Measurements from ENCODE around the gene FRAT1.
"Not testable (repeated sequence)": the region's sequence is repeated elsewhere in the genome, so short reads cannot be mapped to it uniquely, and the experiment has no call there.

Gene FRAT1

DNA sequence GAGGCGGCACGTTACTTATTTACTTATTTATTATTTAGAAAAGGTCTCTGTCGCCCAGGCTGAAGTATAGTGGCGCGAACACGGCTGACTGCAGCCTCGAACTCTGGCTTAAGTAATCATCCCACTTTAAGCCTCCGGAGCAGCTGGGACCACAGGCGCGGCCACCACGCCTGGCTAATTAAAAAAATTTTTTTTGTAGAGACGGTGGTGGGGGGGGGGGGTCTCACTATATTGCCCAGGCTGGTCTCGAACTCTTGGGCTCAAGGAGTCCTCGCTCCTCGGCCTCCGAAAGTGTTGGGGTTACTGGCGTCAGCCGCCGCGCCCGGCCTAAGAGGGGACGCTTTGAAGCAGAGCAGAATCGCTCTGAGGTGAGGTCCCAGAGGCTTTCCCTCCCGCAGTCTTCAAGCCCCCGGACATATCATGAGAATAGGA lies 16.1 kb downstream of the FRAT1 start:
- POLR2A ChIA-PET = no interaction called here
- peaks cover 8 to 33% (median 25%) of the 10 kb centered on the region in 4 experiments for H3K4me1 ChIP-seq (ENCODE audit: control extremely low read depth in 1 of 4, control insufficient read depth in 4 of 4, insufficient read depth in 4 of 4, low read length in 3 of 4)
- H3K36me3 ChIP-seq (ENCODE audit: control insufficient read depth in 4 of 4, insufficient read depth in 4 of 4, low read length in 3 of 4) = peaks cover 0 to 5% (median 1%) of the 10 kb centered on the region in 4 experiments
- H3K4me3 ChIP-seq (ENCODE audit: control insufficient read depth in 1 of 7, extremely low read depth in 1 of 7, insufficient read depth in 4 of 7, low read depth in 2 of 7, low read length in 6 of 7) = peak overlapping the region; percentile 27 to 88 (median 81)
- 21% methylated on average over 12 of the region's 25 CpGs for WGBS (ENCODE audit: insufficient coverage)
- H3K9me3 ChIP-seq (ENCODE audit: control extremely low read depth in 1 of 5, control insufficient read depth in 4 of 5, insufficient read depth in 2 of 5, low read depth in 1 of 5, low read length in 4 of 5) = no peaks in the 10 kb centered on the region
- no peak for DNase-seq
- peak overlapping the region in 1 of 2 experiments; percentile 99 for H3K27ac ChIP-seq (ENCODE audit: insufficient read depth in 1 of 2, low read depth in 1 of 2, low read length in 2 of 2, poor library complexity in 1 of 2, severe bottlenecking in 2 of 2)
- H3K27me3 ChIP-seq (replicated peaks in 2 of 5; ENCODE audit: control insufficient read depth in 4 of 5, insufficient read depth in 5 of 5, low read length in 4 of 5) = no peaks in the 10 kb centered on the region
- CTCF ChIA-PET = no interaction called here

DNA sequence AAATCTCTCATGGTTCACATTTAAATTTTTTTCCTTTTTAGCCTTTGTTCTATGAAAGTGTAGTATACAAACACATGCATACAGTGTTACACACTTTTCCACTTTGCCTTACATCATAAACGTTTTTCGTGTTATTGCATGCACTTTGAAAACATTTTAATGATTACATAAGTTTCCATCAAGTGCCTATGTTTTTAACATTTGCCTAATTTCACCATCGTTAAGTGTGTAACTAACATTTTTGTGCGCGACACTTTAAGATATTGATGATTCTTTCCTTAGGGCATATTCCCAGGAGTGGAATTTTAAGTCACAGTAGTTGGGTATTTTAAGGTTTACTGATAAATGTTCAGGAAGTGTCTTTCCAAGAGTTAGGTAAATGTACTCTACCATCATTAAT lies 16.9 kb downstream of the FRAT1 start:
- no peaks in the 10 kb centered on the region for H3K27me3 ChIP-seq (replicated peaks in 2 of 5; ENCODE audit: control insufficient read depth in 4 of 5, insufficient read depth in 5 of 5, low read length in 4 of 5)
- H3K4me1 ChIP-seq (ENCODE audit: control extremely low read depth in 1 of 4, control insufficient read depth in 4 of 4, insufficient read depth in 4 of 4, low read length in 3 of 4) = peaks cover 8 to 33% (median 25%) of the 10 kb centered on the region in 4 experiments
- no peak for DNase-seq
- CTCF ChIA-PET = no interaction called here
- 80% methylated on average over 1 of the region's 5 CpGs for WGBS (ENCODE audit: insufficient coverage)
- H3K9me3 ChIP-seq (ENCODE audit: control extremely low read depth in 1 of 5, control insufficient read depth in 4 of 5, insufficient read depth in 2 of 5, low read depth in 1 of 5, low read length in 4 of 5) = no peaks in the 10 kb centered on the region
- POLR2A ChIA-PET = no interaction called here
- H3K4me3 ChIP-seq (ENCODE audit: control insufficient read depth in 1 of 7, extremely low read depth in 1 of 7, insufficient read depth in 4 of 7, low read depth in 2 of 7, low read length in 6 of 7) = no peak overlapping the region
- no peak overlapping the region for H3K27ac ChIP-seq (ENCODE audit: insufficient read depth in 1 of 2, low read depth in 1 of 2, low read length in 2 of 2, poor library complexity in 1 of 2, severe bottlenecking in 2 of 2)
- H3K36me3 ChIP-seq (ENCODE audit: control insufficient read depth in 4 of 4, insufficient read depth in 4 of 4, low read length in 3 of 4) = peaks cover 0 to 4% (median 0%) of the 10 kb centered on the region in 4 experiments

DNA sequence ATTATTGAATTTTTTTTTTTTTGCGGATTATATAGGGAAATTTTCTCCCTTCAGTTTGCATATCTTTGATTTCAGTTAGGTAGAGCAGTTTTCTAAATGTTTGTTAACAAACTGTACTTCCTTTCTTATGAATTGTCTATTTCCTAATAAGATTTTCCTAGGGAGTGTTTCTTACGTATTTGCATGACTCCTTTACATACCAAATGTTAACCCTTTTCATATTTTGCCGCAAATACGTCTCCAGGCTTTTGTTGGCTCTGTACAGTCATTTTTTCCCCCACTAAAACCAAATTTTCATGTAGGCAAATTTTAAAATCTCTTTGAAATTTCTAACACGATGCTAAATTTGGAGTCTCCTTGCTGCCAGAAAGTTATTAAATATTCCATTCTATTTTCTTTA lies 17.4 kb downstream of the FRAT1 start:
- 100% methylated on average over 3 of the region's 5 CpGs for WGBS (ENCODE audit: insufficient coverage)
- Histone ChIP-seq H3K27me3 (replicated peaks in 2 of 5; ENCODE audit: control insufficient read depth in 4 of 5, insufficient read depth in 5 of 5, low read length in 4 of 5) (no peaks in the 10 kb centered on the region), H3K4me1 (ENCODE audit: control extremely low read depth in 1 of 4, control insufficient read depth in 4 of 4, insufficient read depth in 4 of 4, low read length in 3 of 4) (peaks cover 8 to 29% (median 25%) of the 10 kb centered on the region in 4 experiments), H3K9me3 (ENCODE audit: control extremely low read depth in 1 of 5, control insufficient read depth in 4 of 5, insufficient read depth in 2 of 5, low read depth in 1 of 5, low read length in 4 of 5) (no peaks in the 10 kb centered on the region), H3K36me3 (ENCODE audit: control insufficient read depth in 4 of 4, insufficient read depth in 4 of 4, low read length in 3 of 4) (no peaks in the 10 kb centered on the region), H3K27ac (ENCODE audit: insufficient read depth in 1 of 2, low read depth in 1 of 2, low read length in 2 of 2, poor library complexity in 1 of 2, severe bottlenecking in 2 of 2) (no peak overlapping the region), H3K4me3 (ENCODE audit: control insufficient read depth in 1 of 7, extremely low read depth in 1 of 7, insufficient read depth in 4 of 7, low read depth in 2 of 7, low read length in 6 of 7) (no peak overlapping the region)
- POLR2A ChIA-PET = no interaction called here
- no peak for DNase-seq
- CTCF ChIA-PET = interaction anchor here (1.0 kb wide), 1 partner anchor 18 kb away, joined by 4 read pairs; no protein-coding TSS in a partner anchor

DNA sequence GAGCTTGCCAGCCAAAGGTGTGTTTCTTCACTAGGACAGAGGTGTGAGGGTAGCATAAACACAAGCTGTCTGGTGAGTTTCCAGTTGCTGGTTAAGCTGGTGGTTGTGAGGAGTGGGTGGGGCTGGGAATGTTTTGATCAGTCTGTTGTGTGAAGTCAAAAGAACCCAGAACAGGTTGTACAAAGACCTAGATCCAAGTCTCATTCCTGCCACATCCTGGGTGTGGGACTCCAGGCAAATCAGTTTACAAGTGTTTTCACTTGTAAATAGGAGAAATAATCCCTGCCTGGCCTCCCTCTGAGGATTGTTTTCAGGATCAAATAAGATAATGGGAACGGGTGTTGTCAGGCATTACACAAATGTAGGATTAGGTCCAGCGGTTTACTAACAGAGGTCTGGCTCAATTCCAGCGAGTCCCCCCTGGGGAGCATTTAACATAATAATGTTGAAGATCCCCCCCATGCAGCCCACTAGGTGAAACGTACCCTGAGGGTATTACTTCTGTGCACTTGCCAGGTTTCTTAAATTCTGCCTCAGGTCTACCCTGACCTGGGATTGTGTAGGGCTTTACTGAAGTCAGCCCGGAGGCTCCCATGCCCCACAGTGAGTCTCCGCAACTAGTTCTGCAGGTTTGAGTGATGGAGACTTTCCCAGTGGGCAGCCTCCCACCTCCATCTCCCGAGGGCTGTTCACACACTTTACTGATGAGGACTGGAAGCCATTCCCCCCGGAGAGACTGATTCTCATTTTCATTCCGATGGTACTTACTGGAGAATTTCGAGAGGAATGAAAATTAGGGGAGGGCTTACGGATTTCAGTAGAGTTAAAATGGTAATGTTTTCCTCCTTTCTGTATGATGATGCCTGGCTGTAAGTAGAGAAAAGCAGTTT lies 18.1 kb downstream of the FRAT1 start:
- H3K27me3 ChIP-seq (replicated peaks in 2 of 5; ENCODE audit: control insufficient read depth in 4 of 5, insufficient read depth in 5 of 5, low read length in 4 of 5) = no peaks in the 10 kb centered on the region
- ChIA-PET CTCF (interaction anchor here (1.0 to 1.3 kb wide), 2 partner anchors 18 kb away, joined by 3 to 4 read pairs; partner anchors contain the start of gene FRAT1), POLR2A (no interaction called here)
- 94% methylated on average over 8 of the region's 11 CpGs for WGBS (ENCODE audit: insufficient coverage)
- H3K9me3 ChIP-seq (ENCODE audit: control extremely low read depth in 1 of 5, control insufficient read depth in 4 of 5, insufficient read depth in 2 of 5, low read depth in 1 of 5, low read length in 4 of 5) = no peaks in the 10 kb centered on the region
- no peak overlapping the region for H3K4me3 ChIP-seq (ENCODE audit: control insufficient read depth in 1 of 7, extremely low read depth in 1 of 7, insufficient read depth in 4 of 7, low read depth in 2 of 7, low read length in 6 of 7)
- H3K36me3 ChIP-seq (ENCODE audit: control insufficient read depth in 4 of 4, insufficient read depth in 4 of 4, low read length in 3 of 4) = no peaks in the 10 kb centered on the region
- no peak overlapping the region for H3K27ac ChIP-seq (ENCODE audit: insufficient read depth in 1 of 2, low read depth in 1 of 2, low read length in 2 of 2, poor library complexity in 1 of 2, severe bottlenecking in 2 of 2)
- no peak for DNase-seq
- H3K4me1 ChIP-seq (ENCODE audit: control extremely low read depth in 1 of 4, control insufficient read depth in 4 of 4, insufficient read depth in 4 of 4, low read length in 3 of 4) = peaks cover 8 to 21% (median 19%) of the 10 kb centered on the region in 4 experiments

DNA sequence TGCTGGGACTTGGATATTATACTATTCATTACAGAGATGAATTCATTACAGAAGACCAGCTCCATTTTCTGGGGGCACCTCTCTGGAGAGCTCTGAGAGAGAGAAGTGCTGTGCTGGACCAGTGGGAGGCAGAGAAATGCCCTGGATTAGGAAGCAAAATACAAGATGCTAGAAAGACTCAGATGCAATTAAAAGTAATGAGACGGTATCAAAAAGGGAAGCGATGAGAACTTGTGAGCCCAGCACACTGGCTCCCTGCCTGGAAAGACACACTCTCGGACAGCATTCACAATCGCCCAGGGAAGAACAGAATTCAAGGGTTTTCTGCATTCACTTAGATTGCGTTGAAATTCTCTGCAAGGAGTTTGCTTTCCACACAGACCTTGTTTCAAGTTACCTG lies 19.0 kb downstream of the FRAT1 start:
- H3K27me3 ChIP-seq (replicated peaks in 2 of 5; ENCODE audit: control insufficient read depth in 4 of 5, insufficient read depth in 5 of 5, low read length in 4 of 5) = no peaks in the 10 kb centered on the region
- H3K4me1 ChIP-seq (ENCODE audit: control extremely low read depth in 1 of 4, control insufficient read depth in 4 of 4, insufficient read depth in 4 of 4, low read length in 3 of 4) = peaks cover 3 to 13% (median 11%) of the 10 kb centered on the region in 4 experiments
- WGBS (ENCODE audit: insufficient coverage) = 91% methylated on average over 4 of the region's 5 CpGs
- ChIA-PET POLR2A (interaction anchor here (1.1 kb wide), 1 partner anchor 19 kb away, joined by 3 read pairs; the partner anchor contains the start of gene FRAT1), CTCF (interaction anchor here (1.0 to 1.3 kb wide), 2 partner anchors 14 to 18 kb away, joined by 3 read pairs; partner anchors contain the start of gene FRAT1)
- no peaks in the 10 kb centered on the region for H3K9me3 ChIP-seq (ENCODE audit: control extremely low read depth in 1 of 5, control insufficient read depth in 4 of 5, insufficient read depth in 2 of 5, low read depth in 1 of 5, low read length in 4 of 5)
- no peak overlapping the region for H3K27ac ChIP-seq (ENCODE audit: insufficient read depth in 1 of 2, low read depth in 1 of 2, low read length in 2 of 2, poor library complexity in 1 of 2, severe bottlenecking in 2 of 2)
- DNase-seq = no peak
- no peaks in the 10 kb centered on the region for H3K36me3 ChIP-seq (ENCODE audit: control insufficient read depth in 4 of 4, insufficient read depth in 4 of 4, low read length in 3 of 4)
- no peak overlapping the region for H3K4me3 ChIP-seq (ENCODE audit: control insufficient read depth in 1 of 7, extremely low read depth in 1 of 7, insufficient read depth in 4 of 7, low read depth in 2 of 7, low read length in 6 of 7)

DNA sequence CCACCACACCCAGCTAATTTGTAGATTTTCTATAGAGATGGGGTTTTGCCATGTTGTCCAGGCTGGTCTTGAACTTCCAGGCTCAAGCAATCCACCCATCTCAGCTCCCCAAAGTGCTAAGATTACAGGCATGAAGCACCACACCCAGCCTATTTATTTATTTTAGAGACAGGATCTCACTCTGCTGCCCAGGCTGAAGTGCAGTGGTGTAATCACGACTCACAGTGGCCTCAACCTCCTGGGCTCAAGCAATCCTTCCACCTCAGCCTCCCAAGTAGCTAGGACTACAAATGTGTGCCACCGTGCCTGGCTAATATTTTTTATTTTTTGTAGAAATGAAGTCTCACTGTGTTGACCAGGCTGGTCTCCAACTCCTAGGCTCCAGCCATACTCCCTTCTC lies 22.3 kb downstream of the FRAT1 start:
- 86% methylated on average over 1 of the region's 2 CpGs for whole genome bisulfite sequencing (ENCODE audit: insufficient coverage)
- Histone ChIP-seq H3K4me1 (ENCODE audit: control extremely low read depth in 1 of 4, control insufficient read depth in 4 of 4, insufficient read depth in 4 of 4, low read length in 3 of 4) (no peaks in the 10 kb centered on the region), H3K36me3 (ENCODE audit: control insufficient read depth in 4 of 4, insufficient read depth in 4 of 4, low read length in 3 of 4) (no peaks in the 10 kb centered on the region), H3K9me3 (ENCODE audit: control extremely low read depth in 1 of 5, control insufficient read depth in 4 of 5, insufficient read depth in 2 of 5, low read depth in 1 of 5, low read length in 4 of 5) (no peaks in the 10 kb centered on the region), H3K27ac (ENCODE audit: insufficient read depth in 1 of 2, low read depth in 1 of 2, low read length in 2 of 2, poor library complexity in 1 of 2, severe bottlenecking in 2 of 2) (no peak overlapping the region), H3K27me3 (replicated peaks in 2 of 5; ENCODE audit: control insufficient read depth in 4 of 5, insufficient read depth in 5 of 5, low read length in 4 of 5) (no peaks in the 10 kb centered on the region), H3K4me3 (ENCODE audit: control insufficient read depth in 1 of 7, extremely low read depth in 1 of 7, insufficient read depth in 4 of 7, low read depth in 2 of 7, low read length in 6 of 7) (no peak overlapping the region)
- POLR2A ChIA-PET = no interaction called here
- no peak for DNase-seq
- CTCF ChIA-PET = interaction anchor here (0.7 to 1.9 kb wide), 4 partner anchors 9 to 59 kb away, joined by 3 to 5 read pairs (median 4); no protein-coding TSS in a partner anchor

DNA sequence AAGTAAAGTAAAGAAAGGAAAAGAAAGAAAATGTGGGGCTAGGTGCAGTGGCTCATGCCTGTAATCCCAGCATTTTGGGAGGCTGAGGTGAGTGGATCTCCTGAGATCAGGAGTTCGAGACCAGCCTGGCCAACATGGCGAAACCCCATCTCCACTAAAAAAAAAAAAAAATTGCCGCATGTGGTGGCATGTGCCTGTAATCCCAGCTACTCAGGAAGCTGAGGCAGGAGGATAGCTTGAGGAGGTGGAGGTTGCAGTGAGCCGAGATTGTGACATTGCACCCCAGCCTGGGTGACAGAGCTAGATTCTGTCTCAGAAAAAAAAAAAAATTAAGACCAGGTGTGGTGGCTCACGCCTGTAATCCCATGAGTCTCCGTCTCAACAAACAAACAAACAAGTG lies 24.6 kb downstream of the FRAT1 start:
- CTCF ChIA-PET = interaction anchor here (1.1 to 1.4 kb wide), 4 partner anchors 10 to 133 kb away, joined by 4 to 5 read pairs (median 4); no protein-coding TSS in a partner anchor

More for the DNA sequence above, 24.6 kb downstream of the FRAT1 start:
- not testable (repeated sequence) for H3K4me1 ChIP-seq (ENCODE audit: control extremely low read depth in 1 of 4, control insufficient read depth in 4 of 4, insufficient read depth in 4 of 4, low read length in 3 of 4); H3K4me3 ChIP-seq (ENCODE audit: control insufficient read depth in 1 of 7, extremely low read depth in 1 of 7, insufficient read depth in 4 of 7, low read depth in 2 of 7, low read length in 6 of 7); DNase-seq; H3K27ac ChIP-seq (ENCODE audit: insufficient read depth in 1 of 2, low read depth in 1 of 2, low read length in 2 of 2, poor library complexity in 1 of 2, severe bottlenecking in 2 of 2); H3K27me3 ChIP-seq (replicated peaks in 2 of 5; ENCODE audit: control insufficient read depth in 4 of 5, insufficient read depth in 5 of 5, low read length in 4 of 5); H3K36me3 ChIP-seq (ENCODE audit: control insufficient read depth in 4 of 4, insufficient read depth in 4 of 4, low read length in 3 of 4); H3K9me3 ChIP-seq (ENCODE audit: control extremely low read depth in 1 of 5, control insufficient read depth in 4 of 5, insufficient read depth in 2 of 5, low read depth in 1 of 5, low read length in 4 of 5)
- POLR2A ChIA-PET = interaction anchor here (0.7 kb wide), 1 partner anchor 1024 kb away, joined by 4 read pairs; no protein-coding TSS in a partner anchor
- 100% methylated on average over 2 of the region's 6 CpGs for WGBS (ENCODE audit: insufficient coverage)
